Adipose tissue (tissue), 3 donors: ENCODE data around the gene PDE4B. TPM values are rescaled to one million over a fixed set of nuclear protein-coding genes. Genes with fewer than 3 reads are reported as not detected.

Experiments
- H3K27ac ChIP-seq: one replicate; pipeline ENCODE4 v1.5.1; 2013; ENCODE audit warnings: low read depth, low read length
- WGBS, 3 donors: extraction: QIAGEN DNeasy Blood & Tissue Kit; methylation state at CpG; one replicate each; pipeline ENCODE4 v1.1.7; 2013; 5-methylcytosine and 5-hydroxymethylcytosine counted together
- polyA plus RNA-seq, 3 donors: library from polyadenylated mRNA; stranded (reverse); fragments of 200-250 nt; gene quantifications; one replicate each; pipeline ENCODE4 v1.2.3, GENCODE V29; 2013
- donor health status: healthy with polysubstance abuse.
- donor health status: Bipolar disorder and iron deficiency.
- donor health status: healthy.

The PDE4B gene
- polyA plus RNA-seq, 3 donors: 1.3 to 10.0 (median 9.4) TPM

- whole genome bisulfite sequencing, 3 donors: 90 to 95% (median 90%) methylated on average over 1 of the region's 1 CpG
These were observed 548.9 kb downstream of the PDE4B start for GRCh38 chr1:66341446-66342089.

DNA sequence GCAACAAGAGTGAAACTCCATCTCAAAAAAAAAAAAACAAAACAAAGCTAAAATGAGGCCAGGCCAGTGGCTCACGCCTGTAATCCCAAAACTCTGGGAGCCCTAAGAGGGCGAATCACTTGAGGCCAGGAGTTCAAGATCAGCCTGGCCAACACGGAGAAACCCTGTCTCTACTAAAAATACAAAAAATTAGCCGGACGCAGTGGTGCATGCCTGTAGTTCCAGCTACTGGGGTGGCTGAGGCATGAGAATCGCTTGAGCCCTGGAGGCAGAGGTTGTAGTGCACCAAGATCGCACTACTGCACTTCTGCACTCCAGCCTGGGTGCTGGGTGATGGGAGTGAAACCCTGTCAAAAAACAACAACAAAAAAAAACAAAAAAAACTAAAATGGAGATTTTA, 550.0 kb downstream of the PDE4B start:
- WGBS, 3 donors: 88 to 97% (median 97%) methylated on average over 7 of the region's 7 CpGs
- no peak overlapping the region for H3K27ac ChIP-seq

More at GRCh38 chr1:66341446-66342089, 548.9 kb downstream of the PDE4B start:
- H3K27ac ChIP-seq: no peak overlapping the region

- WGBS, 3 donors: 81 to 96% (median 94%) methylated on average over 1 of the region's 1 CpG
- no peak overlapping the region for H3K27ac ChIP-seq
These were observed 551.1 kb downstream of the PDE4B start for GRCh38 chr1:66343569-66344325.

DNA sequence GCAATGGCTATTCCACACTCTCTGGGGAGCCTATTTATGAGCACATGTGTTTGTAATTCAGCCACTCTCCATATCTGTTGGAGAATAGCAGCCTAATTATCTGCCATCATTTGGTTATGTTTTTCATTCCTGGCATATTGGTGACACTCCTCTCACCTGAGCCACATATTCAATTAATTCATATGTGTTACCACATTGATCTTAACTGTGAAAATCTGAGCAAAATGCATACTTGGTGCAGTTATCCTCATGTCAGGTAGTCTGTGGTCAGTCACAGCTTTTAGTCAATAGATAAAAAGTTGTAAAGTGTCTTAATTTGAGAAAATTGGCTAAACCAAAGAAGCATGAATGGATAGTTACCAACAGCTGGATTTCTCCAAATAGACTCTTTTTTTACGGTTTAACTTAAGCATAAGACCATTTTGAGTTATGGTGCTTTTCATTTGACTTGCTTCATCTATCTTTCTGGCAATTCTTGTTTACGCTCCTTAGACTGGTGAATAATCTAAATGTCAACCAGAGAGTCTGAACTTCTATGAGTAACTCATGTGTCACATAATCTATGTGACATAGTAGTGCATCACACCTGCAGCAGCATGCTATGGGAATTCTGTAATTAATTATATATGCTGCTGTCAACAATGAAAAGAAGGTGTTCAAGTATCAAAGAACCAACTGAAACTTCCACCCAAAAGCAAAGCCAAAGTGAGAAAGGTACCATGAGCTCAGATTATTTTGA, 553.5 kb downstream of the PDE4B start:
- 83 to 98% (median 95%) methylated on average over 2 of the region's 2 CpGs for WGBS, 3 donors
- H3K27ac ChIP-seq: no peak overlapping the region

GRCh38 chr1:66346873-66347272, 554.2 kb downstream of the PDE4B start:
- no peak overlapping the region for H3K27ac ChIP-seq
- WGBS, 3 donors: 88 to 95% (median 92%) methylated on average over 3 of the region's 3 CpGs

DNA sequence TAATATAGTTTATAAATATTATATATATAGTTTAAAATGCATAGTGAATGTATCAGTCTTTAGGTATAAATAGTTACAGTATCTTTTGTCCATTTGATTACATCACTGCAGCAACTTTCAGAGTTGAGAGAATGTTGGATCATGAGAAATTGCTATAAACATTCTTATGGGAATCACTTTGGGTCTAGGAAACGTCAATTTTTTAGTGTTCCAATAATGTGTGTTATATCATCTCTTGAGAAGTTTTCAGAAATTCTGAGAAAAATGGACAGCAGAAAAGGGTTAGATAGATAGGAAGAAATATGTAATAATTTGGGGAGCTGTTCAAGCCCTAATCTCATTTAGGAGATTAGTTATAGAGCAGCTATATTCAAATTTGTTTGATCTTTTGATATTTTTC, 556.1 kb downstream of the PDE4B start:
- WGBS, 3 donors: 52 to 68% (median 57%) methylated on average over 1 of the region's 1 CpG
- no peak overlapping the region for H3K27ac ChIP-seq

- H3K27ac ChIP-seq: no peak overlapping the region
- WGBS, 3 donors: 52 to 66% (median 58%) methylated on average over 3 of the region's 3 CpGs
These were observed 556.5 kb downstream of the PDE4B start for GRCh38 chr1:66349242-66349641.

- H3K27ac ChIP-seq: no peak overlapping the region
- WGBS, 3 donors: 28 to 50% (median 31%) methylated on average over 6 of the region's 6 CpGs
These were observed 557.4 kb downstream of the PDE4B start for GRCh38 chr1:66350001-66350547.

DNA sequence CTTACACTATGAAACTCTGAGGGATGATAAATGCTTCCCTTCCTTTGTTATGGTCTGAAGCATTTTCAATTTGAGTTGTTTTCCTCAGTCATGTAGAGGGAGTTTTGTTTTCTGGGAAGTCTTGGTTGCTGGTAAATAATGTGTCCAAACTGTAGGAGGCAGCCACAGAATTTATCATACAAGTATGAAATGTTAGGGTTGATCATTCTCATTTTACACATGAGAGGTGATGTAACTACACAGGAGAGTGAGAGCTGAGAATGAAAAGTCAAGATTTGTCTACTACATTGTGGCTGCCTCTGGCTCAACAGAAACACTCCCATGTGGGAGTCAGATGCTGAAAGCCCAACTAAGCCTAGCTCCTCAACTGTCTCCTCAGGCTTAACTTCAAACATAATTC, 558.8 kb downstream of the PDE4B start:
- no peak overlapping the region for H3K27ac ChIP-seq

GRCh38 chr1:66351913-66352312, 559.2 kb downstream of the PDE4B start:
- no peak overlapping the region for H3K27ac ChIP-seq
- 85 to 91% (median 87%) methylated on average over 3 of the region's 3 CpGs for WGBS, 3 donors

DNA sequence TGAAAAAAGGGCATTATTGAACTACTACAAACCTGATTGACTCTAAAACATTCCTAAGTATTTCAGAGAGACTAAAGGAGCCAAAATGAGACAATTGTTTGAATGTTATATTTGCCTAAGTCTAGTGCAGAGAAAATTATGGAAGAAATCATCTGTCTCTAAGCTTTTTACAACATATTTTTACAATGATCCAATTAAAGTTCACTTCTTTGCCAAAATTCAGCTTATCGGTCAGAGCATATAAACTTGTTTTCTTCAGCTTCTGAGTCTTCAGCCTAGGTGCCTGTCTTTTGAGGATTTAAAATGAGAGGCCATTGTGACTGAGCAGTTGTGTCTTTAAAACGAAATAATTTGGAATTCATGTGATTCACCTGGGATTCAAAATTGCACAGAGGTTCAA, 560.1 kb downstream of the PDE4B start:
- 37 to 60% (median 54%) methylated on average over 2 of the region's 2 CpGs for WGBS, 3 donors
- no peak overlapping the region for H3K27ac ChIP-seq

- H3K27ac ChIP-seq: no peak overlapping the region
- WGBS, 3 donors: 61 to 72% (median 68%) methylated on average over 5 of the region's 5 CpGs
These were observed 560.6 kb downstream of the PDE4B start for GRCh38 chr1:66353257-66353656.

- H3K27ac ChIP-seq: no peak overlapping the region
- 37 to 42% (median 37%) methylated on average over 5 of the region's 5 CpGs for WGBS, 3 donors
These were observed 561.9 kb downstream of the PDE4B start for GRCh38 chr1:66354311-66355201.

GRCh38 chr1:66355756-66356155, 563.1 kb downstream of the PDE4B start:
- 70 to 83% (median 83%) methylated on average over 1 of the region's 1 CpG for WGBS, 3 donors
- no peak overlapping the region for H3K27ac ChIP-seq

GRCh38 chr1:66356605-66357004, 563.9 kb downstream of the PDE4B start:
- 59 to 88% (median 83%) methylated on average over 2 of the region's 2 CpGs for WGBS, 3 donors
- no peak overlapping the region for H3K27ac ChIP-seq

DNA sequence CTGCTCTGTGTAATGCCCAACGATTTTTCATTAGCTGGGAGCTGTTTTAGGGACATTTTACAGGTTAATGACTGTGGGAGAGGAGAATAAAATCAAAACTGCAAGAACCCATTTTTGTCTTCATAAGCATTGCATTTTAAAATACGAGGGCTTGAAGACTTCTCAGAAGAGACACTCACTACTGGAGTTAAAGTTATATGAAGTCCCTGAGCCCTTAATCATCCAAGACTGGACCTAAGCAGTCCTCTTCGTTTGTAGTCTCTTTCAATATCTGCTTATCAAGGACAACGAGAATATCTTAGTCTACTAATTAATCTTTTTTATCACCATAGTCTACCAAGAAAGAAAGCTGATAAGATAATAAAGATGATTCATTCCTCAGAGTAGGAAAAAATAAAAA, 564.3 kb downstream of the PDE4B start:
- 46 to 72% (median 71%) methylated on average over 4 of the region's 4 CpGs for WGBS, 3 donors
- H3K27ac ChIP-seq: no peak overlapping the region

- no peak overlapping the region for H3K27ac ChIP-seq
- 78 to 89% (median 86%) methylated on average over 3 of the region's 3 CpGs for WGBS, 3 donors
These were observed 564.9 kb downstream of the PDE4B start for GRCh38 chr1:66357478-66358197.

GRCh38 chr1:66359269-66359668, 566.6 kb downstream of the PDE4B start:
- no peak overlapping the region for H3K27ac ChIP-seq
- 40 to 85% (median 69%) methylated on average over 1 of the region's 1 CpG for WGBS, 3 donors
